ENCODE data around the gene PLSCR4. TPM values are rescaled to one million over a fixed set of nuclear protein-coding genes. Genes with fewer than 3 reads are reported as not detected.

PLSCR4 gene
- total and polyA plus RNA-seq, 11 donors: 4.0 to 36.3 (median 13.4) TPM

DNA sequence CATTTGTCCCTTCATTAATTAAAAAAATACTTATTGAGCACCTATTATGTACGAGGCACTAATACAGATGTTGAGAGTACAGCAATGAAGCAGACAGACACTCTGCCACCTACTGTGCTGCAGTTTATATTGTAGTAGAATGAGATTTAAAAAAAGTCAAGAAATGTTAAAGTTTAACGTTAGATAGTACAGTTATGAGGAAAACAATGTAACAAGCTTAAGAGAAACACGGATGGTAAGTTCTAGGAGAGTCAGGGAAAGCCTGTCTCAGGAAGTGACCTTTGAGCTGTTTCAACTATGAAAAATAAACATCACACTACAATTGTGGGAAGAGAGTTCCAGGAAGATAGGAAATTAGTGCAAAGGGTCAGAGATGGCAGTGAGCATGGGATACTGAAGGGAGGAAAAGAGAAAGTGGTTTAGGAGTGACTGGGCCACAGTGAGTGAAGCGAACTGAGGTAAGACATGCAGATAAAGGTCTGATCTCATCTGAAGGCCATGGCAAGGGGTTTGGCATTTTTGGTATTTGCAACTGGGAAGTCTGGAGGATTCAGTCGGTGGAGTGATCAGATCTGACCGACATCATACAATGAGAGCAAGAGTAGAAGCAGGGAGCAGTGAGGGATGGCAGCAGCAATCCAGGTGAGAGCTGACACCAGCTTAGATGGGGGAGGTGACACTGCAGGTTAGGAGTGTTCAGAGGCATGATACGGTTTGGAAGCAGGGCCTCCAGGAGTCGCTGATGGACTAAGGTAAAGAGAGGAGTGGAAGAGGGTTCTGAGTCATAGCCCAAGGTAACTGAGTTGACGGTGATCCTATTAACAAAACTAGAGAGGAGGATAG, 28.5 kb downstream of the PLSCR4 start:
- ATAC-seq: peak; percentile 5 to 86 (median 72)
- Histone ChIP-seq H3K4me3 (no peak overlapping the region), H3K36me3 (peaks cover 0 to 26% (median 0%) of the 10 kb centered on the region in 9 donors), H3K4me1 (peaks cover 0 to 52% (median 9%) of the 10 kb centered on the region in 12 donors), H3K27me3 (no peaks in the 10 kb centered on the region), H3K27ac (peak overlapping the region in 7 of 12 donors; percentile 0 to 30 (median 23)), H3K9me3 (no peaks in the 10 kb centered on the region)
- DNase-seq: no peak
- intact Hi-C loops (cut with DNase I): loop anchor here in 3 of 10 donors (2.0 to 10.0 kb wide), 3 partner anchors 28 to 352 kb away; partner anchors contain the start of gene PLSCR4 (in 1 of the 3)
- TF ChIP-seq CTCF (IDR thresholded peaks at IDR 0.05) (no peak), POLR2A (IDR thresholded peaks at IDR 0.05) (no peak)
- WGBS, 4 donors: 65 to 71% (median 66%) methylated on average over 9 of the region's 9 CpGs

DNA sequence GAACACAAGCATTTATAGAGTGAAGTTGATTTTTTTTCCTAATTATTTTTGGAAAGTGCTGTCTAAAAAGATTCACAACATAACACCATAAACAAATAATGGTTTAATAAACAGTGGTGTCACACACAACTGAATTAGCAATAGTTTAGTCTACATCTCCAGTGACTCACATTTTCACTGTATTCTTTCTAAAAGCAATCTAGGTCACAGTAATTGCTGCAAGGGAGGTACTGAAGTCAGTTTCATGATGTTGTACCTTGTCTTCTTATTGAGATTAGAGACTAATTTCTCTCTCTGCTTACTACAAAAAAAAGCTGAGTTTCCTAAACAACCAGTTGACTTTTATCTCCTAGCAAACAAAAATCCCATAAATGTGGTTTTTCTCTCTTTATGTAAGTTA, 29.6 kb downstream of the PLSCR4 start:
- no peak overlapping the region for H3K4me3 ChIP-seq
- peak in 1 of 4 donors; percentile 56 for ATAC-seq
- intact Hi-C loops (cut with DNase I): loop anchor here in 2 of 10 donors (5.0 to 10.0 kb wide), 2 partner anchors 106 to 354 kb away; no protein-coding TSS in a partner anchor
- H3K27ac ChIP-seq: peak overlapping the region in 1 of 12 donors; percentile 21
- no peaks in the 10 kb centered on the region for H3K27me3 ChIP-seq
- peaks cover 0 to 42% (median 9%) of the 10 kb centered on the region in 12 donors for H3K4me1 ChIP-seq
- TF ChIP-seq POLR2A (IDR thresholded peaks at IDR 0.05) (no peak), CTCF (IDR thresholded peaks at IDR 0.05) (no peak)
- H3K9me3 ChIP-seq: no peaks in the 10 kb centered on the region
- DNase-seq: no peak
- H3K36me3 ChIP-seq: peaks cover 0 to 38% (median 0%) of the 10 kb centered on the region in 9 donors

DNA sequence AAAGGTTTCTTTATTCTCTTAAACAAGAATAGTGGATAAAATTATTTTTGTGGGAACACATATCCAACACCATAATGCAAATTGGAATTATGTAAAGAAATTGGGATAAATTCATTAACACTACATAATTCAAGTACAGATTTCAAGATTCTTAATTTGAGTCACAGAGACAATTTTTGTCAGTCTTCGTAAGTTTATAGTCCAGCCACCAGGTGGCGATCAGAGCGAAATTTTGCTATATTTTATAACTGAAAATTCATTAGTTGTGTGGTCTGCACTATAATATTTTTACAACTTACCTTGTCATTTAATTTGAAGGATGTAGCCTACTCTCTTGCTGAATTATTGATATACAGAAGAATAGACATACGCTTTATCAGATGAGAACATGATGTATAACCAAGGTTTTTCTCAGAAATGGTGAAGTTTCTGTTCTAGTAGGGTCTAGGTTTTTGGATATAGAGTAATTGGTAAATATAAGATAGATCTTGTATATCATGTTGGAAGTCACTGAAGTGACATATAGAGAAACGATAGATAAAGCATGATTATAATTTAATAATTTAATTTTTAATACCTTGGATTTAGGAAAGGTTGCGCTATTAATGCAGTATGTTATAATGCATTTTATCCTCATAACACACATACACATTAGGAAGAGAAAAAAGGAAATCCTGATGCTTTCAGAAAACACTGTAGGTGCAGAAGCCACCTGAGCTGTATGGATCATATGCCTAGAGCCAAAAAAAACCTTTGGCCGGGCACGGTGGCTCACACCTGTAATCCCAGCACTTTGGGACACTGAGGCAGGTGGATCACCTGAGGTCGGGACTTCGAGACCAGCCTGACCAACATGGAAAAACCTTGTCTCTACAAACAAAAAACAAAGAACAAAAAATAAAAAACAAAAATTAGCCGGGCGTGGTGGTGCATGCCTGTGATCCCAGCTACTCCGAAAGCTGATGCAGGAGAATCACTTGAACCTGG, 31.7 kb downstream of the PLSCR4 start:
- intact Hi-C loops (cut with DNase I): loop anchor here (1.0 to 10.0 kb wide), 7 partner anchors 108 to 358 kb away; no protein-coding TSS in a partner anchor
- Histone ChIP-seq H3K27ac (no peak overlapping the region), H3K9me3 (no peaks in the 10 kb centered on the region), H3K4me1 (peaks cover 0 to 42% (median 9%) of the 10 kb centered on the region in 12 donors), H3K27me3 (no peaks in the 10 kb centered on the region), H3K36me3 (peaks cover 0 to 51% (median 3%) of the 10 kb centered on the region in 9 donors), H3K4me3 (no peak overlapping the region)
- WGBS, 4 donors: 72 to 76% (median 74%) methylated on average over 13 of the region's 13 CpGs
- DNase-seq: peak in 3 of 5 donors; percentile 27 to 33 (median 31)
- TF ChIP-seq POLR2A (IDR thresholded peaks at IDR 0.05): no peak
- TF ChIP-seq CTCF (IDR thresholded peaks at IDR 0.05): peak; percentile 63 to 86 (median 76)
- ATAC-seq: no peak

Data from heart left ventricle (tissue), 16 donors.